ENCODE data around the gene TRIP12. TPM values are rescaled to one million over a fixed set of nuclear protein-coding genes. Genes with fewer than 3 reads are reported as not detected.

Gene TRIP12
- total RNA-seq, 1 experiment from 2014 or later, result 166 TPM

DNA sequence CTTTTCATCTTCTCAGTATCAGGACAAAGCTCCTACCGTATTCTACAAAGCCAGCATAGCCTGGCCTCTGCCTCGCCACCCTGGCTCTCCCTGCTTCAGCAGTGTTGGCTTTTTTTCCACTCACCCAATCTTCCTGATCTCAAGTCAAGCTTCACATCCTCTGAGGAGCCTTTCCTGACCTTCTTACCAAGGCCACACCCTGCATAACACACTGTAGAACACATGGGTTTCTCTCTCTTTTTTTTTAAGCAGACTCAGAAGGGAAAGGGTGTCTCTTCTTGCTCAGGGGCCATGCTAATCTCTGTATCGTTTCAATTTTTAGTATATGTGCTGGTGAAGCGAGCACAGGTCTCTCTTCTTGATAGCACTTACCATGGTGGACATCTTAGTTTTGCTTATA, 15.7 kb upstream of the TRIP12 start:
- Mint-ChIP-seq H3K36me3 (ENCODE audit: insufficient read depth in 1 of 3, low read depth in 3 of 3) (peaks cover 5 to 8% (median 6%) of the 10 kb centered on the region in 3 experiments; a peak in 6 of 7 replicates), H3K27ac (no peak overlapping the region), H3K4me3 (no peak overlapping the region), H3K27me3 (ENCODE audit: low read depth) (no peaks in the 10 kb centered on the region), H3K9me3 (0 out of 5 replicates have a peak, but pooled peaks cover 0 to 2% of the 10 kb centered on the region in 2 experiments), H3K4me1 (no peaks in the 10 kb centered on the region)
- Histone ChIP-seq H4K8ac (replicated peaks; ENCODE audit: insufficient read length, low read depth, low read length) (no peak overlapping the region), H3K4me1 (ENCODE audit: insufficient read depth, low read length) (no peaks in the 10 kb centered on the region), H3K79me1 (ENCODE audit: insufficient read depth, low read depth, low read length, poor library complexity, severe bottlenecking) (no peaks in the 10 kb centered on the region), H3K27me3 (ENCODE audit: insufficient read depth, low read length) (no peaks in the 10 kb centered on the region), H3K23me2 (ENCODE audit: insufficient read length, low read depth, low read length, poor library complexity, severe bottlenecking) (no peaks in the 10 kb centered on the region), H3K14ac (ENCODE audit: insufficient read depth, low read length) (no peak overlapping the region), H2BK15ac (ENCODE audit: low read depth, low read length) (no peak overlapping the region), H3K4me2 (ENCODE audit: insufficient read depth, insufficient read length, low read length) (no peak overlapping the region), H2BK20ac (ENCODE audit: low read depth, low read length, poor library complexity, severe bottlenecking) (no peak overlapping the region), H2AFZ (ENCODE audit: low read length) (no peak overlapping the region), H3K23ac (ENCODE audit: insufficient read length, low read depth, low read length) (no peak overlapping the region), H2BK12ac (ENCODE audit: insufficient read length, low read depth, low read length) (no peak overlapping the region), H3K27ac (ENCODE audit: insufficient read length, low read depth, low read length) (no peak overlapping the region), H3K9me3 (ENCODE audit: control insufficient read depth, low read depth, low read length) (no peaks in the 10 kb centered on the region), H2BK5ac (ENCODE audit: insufficient read length, low read length) (no peak overlapping the region), H4K5ac (ENCODE audit: insufficient read length, low read depth, low read length) (no peak overlapping the region), H3K56ac (ENCODE audit: insufficient read length, low read depth, low read length) (no peak overlapping the region), H3K9ac (ENCODE audit: extremely low read depth, insufficient read length, low read length) (no peak overlapping the region), H3K4ac (ENCODE audit: low read depth, low read length) (no peak overlapping the region), H4K20me1 (ENCODE audit: control insufficient read depth, insufficient read depth, insufficient read length) (no peaks in the 10 kb centered on the region), H3T11ph (ENCODE audit: low read length) (no peak overlapping the region), H3K79me2 (ENCODE audit: insufficient read depth, low read length) (no peaks in the 10 kb centered on the region), H4K91ac (ENCODE audit: insufficient read length, low read depth, low read length) (no peak overlapping the region), H2AK5ac (ENCODE audit: insufficient read length, low read length) (no peak overlapping the region), H3K18ac (ENCODE audit: insufficient read length, low read depth, low read length) (no peak overlapping the region), H2BK120ac (ENCODE audit: low read depth, low read length, poor library complexity, severe bottlenecking) (no peak overlapping the region)
- TF ChIP-seq, protein P1, sequence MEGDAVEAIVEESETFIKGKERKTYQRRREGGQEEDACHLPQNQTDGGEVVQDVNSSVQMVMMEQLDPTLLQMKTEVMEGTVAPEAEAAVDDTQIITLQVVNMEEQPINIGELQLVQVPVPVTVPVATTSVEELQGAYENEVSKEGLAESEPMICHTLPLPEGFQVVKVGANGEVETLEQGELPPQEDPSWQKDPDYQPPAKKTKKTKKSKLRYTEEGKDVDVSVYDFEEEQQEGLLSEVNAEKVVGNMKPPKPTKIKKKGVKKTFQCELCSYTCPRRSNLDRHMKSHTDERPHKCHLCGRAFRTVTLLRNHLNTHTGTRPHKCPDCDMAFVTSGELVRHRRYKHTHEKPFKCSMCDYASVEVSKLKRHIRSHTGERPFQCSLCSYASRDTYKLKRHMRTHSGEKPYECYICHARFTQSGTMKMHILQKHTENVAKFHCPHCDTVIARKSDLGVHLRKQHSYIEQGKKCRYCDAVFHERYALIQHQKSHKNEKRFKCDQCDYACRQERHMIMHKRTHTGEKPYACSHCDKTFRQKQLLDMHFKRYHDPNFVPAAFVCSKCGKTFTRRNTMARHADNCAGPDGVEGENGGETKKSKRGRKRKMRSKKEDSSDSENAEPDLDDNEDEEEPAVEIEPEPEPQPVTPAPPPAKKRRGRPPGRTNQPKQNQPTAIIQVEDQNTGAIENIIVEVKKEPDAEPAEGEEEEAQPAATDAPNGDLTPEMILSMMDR (conservative IDR thresholded peaks at IDR 0.05), result no peak
- WGBS (ENCODE audit: extremely low coverage, insufficient read length, low lambda C conversion rate), result no CpG with 5 or more reads among the region's 4 CpGs
- DNase-seq, result no peak

Data from H9 (cell line).